Kidney (tissue), 14 donors: ENCODE measurements around the gene PSMB10. TPM values are rescaled to one million over a fixed set of nuclear protein-coding genes. Genes with fewer than 3 reads are reported as not detected.

Source experiments
- DNase-seq, 5 donors: peaks; one replicate each; pipeline ENCODE4 v3.0.0-alpha.2; 2013 to 2020
- FAIRE-seq: peaks from 2 replicates; lab custom pipeline; 2012; peaks lifted over from hg19 to GRCh38; lab: Jason Lieb, UNC
- H3K27ac ChIP-seq, 2 donors: one replicate each; pipeline ENCODE4 v1.7.0; 2013; ENCODE audit warnings: low read depth in 2 of 2, low read length in 2 of 2, inconsistent platforms in 1 of 2
- H3K27me3 ChIP-seq: one replicate; pipeline ENCODE4 v1.7.1; 2013; ENCODE audit warnings: low read length, inconsistent platforms; ENCODE audit not compliant: control insufficient read depth, insufficient read depth
- H3K36me3 ChIP-seq, 3 donors: one replicate each; pipeline versions ENCODE4 v1.7.0 to v1.7.1; 2013; ENCODE audit warnings: low read length in 3 of 3, control low read depth in 1 of 3, inconsistent platforms in 1 of 3; ENCODE audit not compliant: insufficient read depth in 3 of 3, control insufficient read depth in 2 of 3
- H3K4me1 ChIP-seq, 3 donors: one replicate each; pipeline versions ENCODE4 v1.7.0 to v1.7.1; 2013; ENCODE audit warnings: low read length in 3 of 3, inconsistent platforms in 1 of 3, low read depth in 1 of 3; ENCODE audit not compliant: control insufficient read depth in 2 of 3, insufficient read depth in 2 of 3
- H3K4me3 ChIP-seq, 3 donors: one replicate each; pipeline versions ENCODE4 v1.7.0 to v1.8.1; 2013; ENCODE audit warnings: low read length in 3 of 3, control low read depth in 1 of 3, inconsistent platforms in 1 of 3
- H3K9ac ChIP-seq, 3 donors: one replicate each; pipeline versions ENCODE4 v1.7.0 to v1.7.1; 2013; ENCODE audit warnings: low read length in 3 of 3, control low read depth in 1 of 3, inconsistent platforms in 1 of 3
- H3K9me3 ChIP-seq, 3 donors: one replicate each; pipeline versions ENCODE4 v1.7.0 to v1.7.1; 2013; ENCODE audit warnings: low read length in 3 of 3, control low read depth in 1 of 3, inconsistent platforms in 1 of 3; ENCODE audit not compliant: control insufficient read depth in 2 of 3, insufficient read depth in 1 of 3
- intact Hi-C: fragments of 100-400 bp; cut with DNase I; formaldehyde crosslinking; loops from one replicate; pipeline ENCODE4 v1.11.1; 2022
- polyA plus RNA-seq: library from polyadenylated mRNA; stranded (reverse); fragments of 350-450 nt; fragmentation: Illumina TruSeq; extraction: RNeasy Lipid Tissue Mini Kit (QIAGEN cat#74804); gene quantifications from one replicate; pipeline ENCODE4 v1.2.3, GENCODE V29; 2014; ENCODE audit warnings: low read depth, low replicate concordance; ENCODE audit not compliant: insufficient read depth
- total RNA-seq: library from RNA; stranded (reverse); fragmentation: NEBNext Ultra II Directional; extraction: Animal tissue kit (Norgen Biotek cat#: 25700); gene quantifications from one replicate; pipeline ENCODE4 v1.2.1, GENCODE V29; 2021
- TF ChIP-seq, protein P1 (sequence below): IDR thresholded peaks from 3 replicates; pipeline ENCODE4 v1.5.1; 2012; ENCODE audit warnings: mild to moderate bottlenecking, moderate library complexity, borderline replicate concordance; ENCODE audit not compliant: insufficient read depth; ENCODE audit errors: extremely low read depth
- donor health status: control.
- donor health status: control.
- donor health status: control.
- donor health status: control.
- donor health status: control.
- donor health status: DM: yes; HTN: yes; CAD: no.
- donor health status: Normal renal cell carcinoma (clear cell type).

The PSMB10 gene
- total and polyA plus RNA-seq, 2 donors from 2014 or later = 76.4 to 78.6 TPM

DNA sequence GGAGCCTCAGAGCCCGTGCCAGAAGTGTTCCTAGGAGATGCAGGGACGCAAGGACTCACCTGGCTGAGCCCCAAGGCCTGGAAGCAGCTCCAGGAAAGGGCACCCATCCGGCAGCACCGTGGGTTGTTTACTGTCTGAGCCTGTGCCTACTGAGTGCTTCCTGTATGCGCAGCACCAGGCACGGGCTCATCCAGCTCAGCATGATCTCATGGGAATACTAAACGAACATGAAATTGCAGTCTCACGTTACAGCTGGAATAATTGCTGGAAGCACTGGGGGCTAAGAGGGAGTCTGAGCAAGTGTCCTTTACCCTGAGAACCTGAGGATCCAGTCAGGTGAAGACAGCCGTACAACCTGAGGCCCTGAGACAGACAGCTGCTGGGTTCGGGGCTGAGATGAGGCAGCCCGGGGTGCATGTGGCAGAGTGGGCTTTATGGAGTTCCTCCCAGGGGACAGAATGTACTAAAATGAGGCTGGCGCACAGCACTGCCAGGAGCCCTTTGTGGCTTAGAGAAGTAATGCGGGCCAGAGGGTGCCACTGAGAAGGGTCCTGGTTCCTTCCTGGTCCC is 10.4 kb downstream of the PSMB10 start:
- Histone ChIP-seq H3K27ac (no peak overlapping the region), H3K9me3 (no peaks in the 10 kb centered on the region), H3K27me3 (no peaks in the 10 kb centered on the region), H3K4me3 (no peak overlapping the region), H3K36me3 (peaks cover 0 to 11% (median 2%) of the 10 kb centered on the region in 3 donors), H3K9ac (no peak overlapping the region), H3K4me1 (peaks cover 0 to 6% (median 0%) of the 10 kb centered on the region in 3 donors)
- TF ChIP-seq, protein P1, sequence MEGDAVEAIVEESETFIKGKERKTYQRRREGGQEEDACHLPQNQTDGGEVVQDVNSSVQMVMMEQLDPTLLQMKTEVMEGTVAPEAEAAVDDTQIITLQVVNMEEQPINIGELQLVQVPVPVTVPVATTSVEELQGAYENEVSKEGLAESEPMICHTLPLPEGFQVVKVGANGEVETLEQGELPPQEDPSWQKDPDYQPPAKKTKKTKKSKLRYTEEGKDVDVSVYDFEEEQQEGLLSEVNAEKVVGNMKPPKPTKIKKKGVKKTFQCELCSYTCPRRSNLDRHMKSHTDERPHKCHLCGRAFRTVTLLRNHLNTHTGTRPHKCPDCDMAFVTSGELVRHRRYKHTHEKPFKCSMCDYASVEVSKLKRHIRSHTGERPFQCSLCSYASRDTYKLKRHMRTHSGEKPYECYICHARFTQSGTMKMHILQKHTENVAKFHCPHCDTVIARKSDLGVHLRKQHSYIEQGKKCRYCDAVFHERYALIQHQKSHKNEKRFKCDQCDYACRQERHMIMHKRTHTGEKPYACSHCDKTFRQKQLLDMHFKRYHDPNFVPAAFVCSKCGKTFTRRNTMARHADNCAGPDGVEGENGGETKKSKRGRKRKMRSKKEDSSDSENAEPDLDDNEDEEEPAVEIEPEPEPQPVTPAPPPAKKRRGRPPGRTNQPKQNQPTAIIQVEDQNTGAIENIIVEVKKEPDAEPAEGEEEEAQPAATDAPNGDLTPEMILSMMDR = no peak
- intact Hi-C loops = loop anchor here (10.0 kb wide), 2 partner anchors 111 to 251 kb away; no protein-coding TSS in a partner anchor
- DNase-seq (no peak), FAIRE-seq (no peak)

DNA sequence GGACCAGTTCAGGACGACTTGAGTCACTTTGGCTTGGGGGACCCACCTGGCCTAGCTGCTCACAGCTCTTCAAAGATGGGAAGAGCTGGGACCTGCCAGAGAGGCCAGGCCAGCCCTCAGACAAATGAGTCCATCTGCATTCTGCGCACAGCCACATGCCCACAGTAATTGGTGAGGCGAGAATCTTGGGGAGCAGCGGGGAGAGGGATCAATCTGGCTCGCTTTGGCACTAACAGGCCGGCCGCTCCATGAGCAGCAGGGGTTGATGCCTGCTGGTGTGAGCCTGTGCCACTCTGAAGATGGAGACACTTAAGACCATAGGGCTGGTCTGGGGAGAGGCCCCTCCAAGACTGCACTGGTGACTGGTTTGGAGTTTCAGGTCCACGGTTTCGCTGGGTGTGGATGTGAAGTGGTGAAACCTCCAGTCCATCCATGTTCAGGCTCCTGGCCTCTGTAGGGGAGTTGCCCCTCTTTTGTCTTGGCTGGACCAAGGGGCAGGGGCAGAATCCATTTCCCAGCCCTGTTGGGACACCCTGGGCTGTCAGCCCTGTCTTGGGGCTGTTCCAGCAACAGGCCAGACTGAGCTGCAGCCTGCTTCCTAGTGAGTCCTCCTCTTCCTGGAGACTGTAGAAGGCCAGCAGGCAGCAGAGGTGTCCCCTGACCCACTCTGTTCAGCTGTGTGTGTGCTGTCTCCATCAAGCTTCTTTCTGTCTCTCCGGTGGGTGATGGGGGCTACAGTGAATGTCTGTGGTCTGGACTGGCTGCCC is 12.3 kb downstream of the PSMB10 start:
- peaks cover 0 to 5% (median 4%) of the 10 kb centered on the region in 3 donors for H3K36me3 ChIP-seq
- TF ChIP-seq, protein P1 = no peak
- no peaks in the 10 kb centered on the region for H3K9me3 ChIP-seq
- H3K4me1 ChIP-seq = peaks cover 0 to 6% (median 0%) of the 10 kb centered on the region in 3 donors
- H3K27me3 ChIP-seq = no peaks in the 10 kb centered on the region
- FAIRE-seq = no peak
- no peak overlapping the region for H3K9ac ChIP-seq
- DNase-seq = no peak
- no peak overlapping the region for H3K27ac ChIP-seq
- no peak overlapping the region for H3K4me3 ChIP-seq
- intact Hi-C loops = loop anchor here (10.0 kb wide), 2 partner anchors 110 to 250 kb away; no protein-coding TSS in a partner anchor

DNA sequence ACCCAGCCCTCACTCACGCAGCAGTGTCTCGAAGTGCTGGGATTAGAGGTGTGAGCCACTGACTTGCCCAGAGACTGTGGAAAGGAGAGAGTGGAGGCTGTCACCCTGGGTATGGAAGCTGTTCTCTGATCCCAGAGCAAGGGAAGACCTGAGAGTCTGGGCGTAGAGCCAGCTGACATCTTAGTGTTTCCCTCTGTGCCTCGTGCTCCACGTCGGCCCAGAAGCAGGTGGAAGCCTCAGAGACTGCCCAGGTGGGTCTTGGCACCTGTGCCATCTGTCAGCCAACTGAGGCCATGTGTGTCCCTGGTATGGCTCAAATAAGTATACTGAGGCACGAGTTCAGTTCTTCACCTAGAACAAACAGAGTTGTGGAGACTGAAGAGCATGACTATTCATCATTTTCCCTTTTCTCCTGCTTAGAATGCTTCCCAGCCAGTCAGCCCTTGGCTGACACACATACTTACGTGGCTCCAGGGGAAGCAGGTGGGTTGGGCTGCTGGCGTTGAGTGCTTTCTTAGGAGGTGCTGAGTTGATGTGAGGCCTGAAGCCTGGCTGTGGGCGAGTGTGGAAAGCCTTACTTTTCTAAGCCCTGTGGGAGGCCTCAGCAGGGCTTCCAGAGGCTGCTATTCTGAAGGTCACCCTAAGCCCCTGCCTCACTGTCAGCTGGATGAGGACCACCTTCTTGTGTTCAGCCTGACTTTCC is 13.1 kb downstream of the PSMB10 start:
- no peaks in the 10 kb centered on the region for H3K27me3 ChIP-seq
- intact Hi-C loops = loop anchor here (10.0 kb wide), 2 partner anchors 109 to 249 kb away; no protein-coding TSS in a partner anchor
- H3K9ac ChIP-seq = no peak overlapping the region
- H3K36me3 ChIP-seq = peaks cover 0 to 10% (median under 1%) of the 10 kb centered on the region in 3 donors
- H3K27ac ChIP-seq = no peak overlapping the region
- no peak for FAIRE-seq
- TF ChIP-seq, protein P1 = no peak
- H3K9me3 ChIP-seq = no peaks in the 10 kb centered on the region
- DNase-seq = no peak
- H3K4me3 ChIP-seq = no peak overlapping the region
- peaks cover 0 to 6% (median 0%) of the 10 kb centered on the region in 3 donors for H3K4me1 ChIP-seq
